ENCODE results near the gene IGSF21.

IGSF21 gene

DNA sequence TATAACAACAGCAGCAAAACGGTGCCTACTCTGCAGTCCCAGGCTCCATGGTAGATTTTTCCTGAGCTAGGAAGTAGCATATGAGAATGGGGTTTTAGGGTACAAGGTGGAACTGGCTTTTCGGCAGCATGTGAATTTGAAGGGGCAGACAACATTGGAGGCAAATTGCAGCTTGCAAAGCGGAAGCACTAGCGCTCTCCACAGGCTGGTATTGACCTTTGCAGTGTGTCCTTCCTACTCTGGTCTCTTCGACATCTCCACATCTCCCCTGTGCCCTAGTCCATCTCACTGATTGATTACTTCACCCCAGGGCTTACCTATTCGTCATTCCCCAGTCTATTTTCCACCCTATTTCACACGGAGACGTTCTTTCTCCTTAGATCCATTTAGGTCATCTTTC is 13.0 kb downstream of the IGSF21 start:
- DNase-seq: no peak

DNA sequence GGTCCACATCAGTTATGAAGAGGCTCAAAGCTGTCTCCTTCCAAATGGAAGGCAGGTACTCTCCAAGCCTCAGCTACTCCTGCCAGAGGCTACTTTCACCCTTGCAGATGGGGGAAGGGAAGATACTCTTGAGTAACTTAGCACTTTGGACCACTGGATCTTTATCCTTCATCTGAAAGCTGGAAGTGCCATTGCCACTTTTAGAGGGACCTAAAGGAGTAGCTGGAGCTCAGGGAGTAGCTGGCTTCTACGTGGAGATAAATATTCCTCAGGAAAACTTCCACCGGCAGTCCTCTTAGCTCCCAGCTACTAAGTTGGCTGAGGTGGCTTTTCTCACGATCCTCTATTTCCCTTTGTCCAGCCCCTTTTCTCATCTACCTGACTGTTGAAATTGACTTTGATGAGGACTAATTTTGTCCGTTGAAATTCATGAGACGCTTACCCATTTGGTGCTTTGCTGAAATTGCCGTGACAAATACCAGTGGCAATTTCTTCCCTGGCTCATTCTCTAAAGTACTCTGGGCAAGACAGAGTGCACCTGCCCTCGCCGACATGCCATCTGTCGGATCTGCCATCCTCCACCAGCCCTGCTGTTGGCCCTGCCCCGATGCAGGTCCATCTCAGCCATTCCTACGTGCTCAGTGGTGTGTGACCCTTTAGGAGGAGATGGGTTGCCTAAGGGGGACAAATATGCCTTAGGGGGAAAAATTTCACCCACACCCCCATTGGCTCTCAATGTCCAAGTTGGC is 13.6 kb downstream of the IGSF21 start:
- no peak for DNase-seq

DNA sequence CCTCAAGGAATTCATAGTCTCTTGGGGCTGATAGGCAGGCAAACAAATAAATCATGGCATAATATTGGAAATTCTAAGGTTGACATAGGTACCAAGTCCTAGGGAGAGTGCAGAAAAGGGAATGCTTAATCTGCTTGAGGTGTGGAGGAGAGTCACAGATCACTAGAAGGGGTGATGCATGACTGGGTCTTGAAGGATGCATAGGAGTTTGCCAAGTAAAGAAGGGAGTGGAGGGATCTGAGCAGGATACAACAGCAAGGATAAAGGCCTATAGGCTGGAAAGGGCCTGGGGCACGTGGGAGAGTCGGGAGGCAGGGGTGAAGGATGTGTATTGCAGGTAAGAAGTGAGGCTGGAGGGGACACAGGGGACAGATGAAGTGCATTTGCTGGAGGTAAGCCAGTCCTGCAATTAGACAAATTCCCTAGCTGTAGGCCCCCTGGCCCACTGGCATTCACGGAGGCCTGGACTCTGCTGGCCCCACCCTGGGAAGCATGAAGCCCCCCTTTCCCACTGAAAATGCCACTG is 15.9 kb downstream of the IGSF21 start:
- no peak for DNase-seq

DNA sequence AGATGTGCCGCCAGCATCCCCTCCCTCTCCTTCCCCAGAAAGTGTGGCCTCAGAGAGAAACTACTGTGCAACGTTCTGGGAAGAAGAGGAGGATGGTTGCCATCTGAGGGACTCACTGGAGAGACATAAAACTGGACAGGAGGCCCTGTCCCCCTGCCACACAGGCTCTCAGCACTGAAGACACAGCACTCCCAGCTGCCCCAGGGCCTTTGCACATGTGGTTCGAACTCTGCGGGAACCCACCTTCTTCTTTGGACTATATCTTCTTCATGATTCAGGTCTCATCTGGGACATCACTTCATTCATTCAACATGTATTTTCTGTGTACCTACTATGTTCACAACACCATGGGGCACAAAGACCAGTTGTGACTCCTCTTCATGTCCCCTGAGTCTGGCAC is 17.4 kb downstream of the IGSF21 start:
- no peak for DNase-seq

DNA sequence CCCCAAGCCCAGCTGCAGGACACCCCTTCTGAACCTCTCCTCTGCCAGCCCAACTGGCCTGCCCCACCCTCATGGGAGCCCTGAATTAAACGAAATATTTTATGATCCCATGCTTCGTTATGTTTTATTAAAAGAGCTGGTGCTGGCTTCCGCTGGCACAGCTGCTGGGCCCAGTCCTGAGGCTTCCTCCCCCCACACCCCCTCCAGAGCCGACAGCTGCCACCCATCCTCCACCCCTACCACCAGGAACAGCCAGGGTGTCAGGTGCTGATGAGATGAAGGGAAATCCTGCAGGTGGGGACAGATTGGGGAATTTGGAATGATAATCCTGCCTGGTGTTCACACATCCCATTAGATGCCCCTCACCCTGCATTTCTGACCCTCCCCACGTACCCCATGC is 19.0 kb downstream of the IGSF21 start:
- no peak for DNase-seq

DNA sequence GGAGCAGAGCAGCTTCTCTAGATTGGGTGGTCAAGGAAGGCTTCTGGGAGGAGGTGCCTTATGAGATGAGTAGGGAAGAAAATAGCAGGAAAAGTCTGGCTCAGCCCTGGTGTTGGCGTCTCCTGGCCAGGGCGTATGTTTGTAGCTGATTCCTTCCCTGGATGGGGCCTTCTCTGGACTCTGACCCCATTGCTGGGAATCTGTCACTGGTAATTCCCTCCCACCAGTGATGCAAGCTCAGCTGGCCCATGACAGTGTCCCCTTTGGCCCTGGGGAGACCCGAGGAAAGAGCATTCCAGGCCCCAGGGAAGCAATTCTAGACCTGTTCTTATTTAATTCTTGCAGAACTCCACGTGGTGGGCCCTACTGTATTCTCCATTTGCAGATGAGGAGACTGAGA is 20.7 kb downstream of the IGSF21 start:
- no peak for DNase-seq

DNA sequence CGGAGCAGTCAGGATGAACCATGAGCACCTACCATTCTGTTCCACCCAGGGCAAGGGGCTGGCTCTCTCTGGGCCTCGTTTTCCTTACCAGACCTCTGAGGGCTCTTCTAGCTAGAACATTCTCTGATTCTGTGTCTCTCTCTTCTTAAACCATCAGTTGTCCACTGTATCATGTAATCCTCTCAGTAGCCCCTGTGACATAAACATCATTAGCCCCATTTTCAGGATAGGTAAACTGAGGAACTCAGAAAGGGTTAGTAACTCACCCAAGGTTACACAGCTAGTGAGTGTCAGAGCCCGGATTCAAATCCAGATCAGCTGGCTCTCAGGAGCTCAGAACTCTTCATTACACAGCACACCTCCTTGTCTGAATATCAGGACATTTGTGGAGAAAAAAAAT is 22.8 kb downstream of the IGSF21 start:
- no peak for DNase-seq

DNA sequence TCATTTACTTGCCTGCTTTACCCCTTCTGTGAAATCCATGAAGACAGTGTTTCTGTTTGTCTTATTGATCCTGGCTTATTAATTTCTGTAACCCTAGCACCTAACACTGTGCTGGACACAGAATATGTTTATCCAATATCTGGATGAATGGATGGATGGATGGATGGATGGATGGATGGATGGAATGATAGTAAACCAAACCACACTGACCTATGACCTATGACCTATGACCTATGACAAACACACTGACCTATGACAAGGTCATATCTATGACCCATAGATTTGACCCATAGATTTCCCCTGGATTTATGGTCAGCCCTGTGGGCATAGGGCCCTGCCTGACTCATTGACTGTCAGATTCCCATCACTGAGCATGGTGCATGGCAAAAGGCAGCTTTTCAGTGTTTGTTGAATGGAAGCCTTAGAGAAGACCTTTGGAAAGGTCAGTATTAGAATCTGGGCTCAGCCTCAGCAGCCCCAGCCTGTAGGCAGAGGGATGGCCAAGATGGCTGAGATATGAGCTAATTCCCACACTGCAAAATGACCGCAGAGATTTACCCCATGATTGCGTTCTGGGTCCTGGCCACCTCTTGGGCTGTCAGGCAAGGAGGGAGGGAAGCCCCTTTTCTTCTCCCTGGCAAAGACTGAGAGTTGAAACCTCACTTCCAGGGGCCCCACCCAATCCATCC is 24.6 kb downstream of the IGSF21 start:
- DNase-seq: no peak

DNA sequence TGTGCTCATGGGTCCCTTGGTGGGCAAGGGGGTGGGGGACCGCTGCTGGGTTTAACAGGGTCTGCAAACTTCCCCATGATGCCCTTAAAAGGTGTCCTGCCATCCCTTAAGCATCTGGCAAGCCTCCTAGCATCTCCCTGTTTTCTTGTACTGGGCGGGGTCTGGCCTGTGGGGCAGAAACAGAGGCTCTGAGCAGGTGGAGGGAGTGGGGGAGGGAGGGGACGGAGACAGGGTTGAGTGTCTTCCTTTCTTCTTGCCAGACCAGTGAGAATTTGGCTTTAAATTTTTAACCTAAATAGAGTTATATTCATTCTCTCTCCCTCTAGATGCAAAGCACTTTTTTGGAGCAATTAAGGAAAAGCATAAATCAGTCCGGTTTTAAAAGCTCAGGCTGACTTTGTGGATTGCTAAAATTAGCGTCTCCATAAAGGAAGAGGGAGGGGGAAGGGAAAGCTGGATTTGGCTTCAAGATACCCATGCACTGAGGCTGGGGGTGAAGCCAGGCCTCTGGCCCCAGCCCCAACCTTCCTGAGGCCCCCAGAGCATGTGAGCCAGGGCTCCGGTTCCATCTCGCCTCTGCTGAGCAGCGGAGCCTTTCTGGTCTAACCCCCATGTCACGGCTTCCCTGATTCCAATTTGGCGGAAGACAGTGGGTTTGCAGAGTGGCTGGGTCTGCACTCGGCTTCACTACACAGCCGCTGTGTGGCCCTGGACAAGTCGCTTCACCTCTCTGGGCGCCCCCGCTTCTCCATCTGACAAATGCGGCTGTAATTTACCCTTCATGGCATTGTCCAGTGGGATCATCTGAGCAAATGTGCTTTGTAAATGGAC is 25.3 kb downstream of the IGSF21 start:
- DNase-seq: no peak

DNA sequence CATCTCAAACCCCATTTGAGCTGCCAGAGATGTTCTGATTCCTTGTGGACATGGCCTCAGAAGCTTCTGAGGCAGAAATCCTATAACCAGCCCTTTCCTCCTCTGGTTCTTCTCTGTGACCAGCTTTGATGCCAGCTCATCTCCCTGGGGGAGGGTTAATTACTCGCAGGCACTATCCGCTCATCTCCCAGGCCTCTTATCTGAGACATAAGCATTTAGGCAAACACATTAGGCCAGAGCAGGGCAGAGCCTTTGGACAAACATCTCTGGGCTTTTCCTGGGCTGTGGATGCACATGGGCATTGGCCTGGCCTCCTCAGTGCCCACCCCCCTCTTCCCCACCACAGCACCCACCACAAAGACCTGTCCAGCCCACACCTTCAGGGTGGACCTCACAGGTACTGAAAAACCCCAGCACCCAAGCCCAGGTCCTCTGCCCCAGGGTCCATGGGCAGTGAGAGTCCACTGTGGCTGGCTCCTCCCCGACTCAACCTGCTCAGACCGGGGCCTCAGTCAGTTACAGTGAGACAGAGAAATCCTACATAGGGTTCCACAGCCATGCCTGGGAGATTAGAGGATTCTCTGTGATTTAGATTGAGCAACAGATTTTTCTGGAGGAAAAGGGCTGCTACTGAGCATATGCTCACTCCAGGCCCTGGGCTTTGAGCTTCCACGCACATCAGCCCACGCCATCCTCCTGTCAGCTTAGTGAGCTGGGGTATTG is 26.9 kb downstream of the IGSF21 start:
- DNase-seq: no peak

DNA sequence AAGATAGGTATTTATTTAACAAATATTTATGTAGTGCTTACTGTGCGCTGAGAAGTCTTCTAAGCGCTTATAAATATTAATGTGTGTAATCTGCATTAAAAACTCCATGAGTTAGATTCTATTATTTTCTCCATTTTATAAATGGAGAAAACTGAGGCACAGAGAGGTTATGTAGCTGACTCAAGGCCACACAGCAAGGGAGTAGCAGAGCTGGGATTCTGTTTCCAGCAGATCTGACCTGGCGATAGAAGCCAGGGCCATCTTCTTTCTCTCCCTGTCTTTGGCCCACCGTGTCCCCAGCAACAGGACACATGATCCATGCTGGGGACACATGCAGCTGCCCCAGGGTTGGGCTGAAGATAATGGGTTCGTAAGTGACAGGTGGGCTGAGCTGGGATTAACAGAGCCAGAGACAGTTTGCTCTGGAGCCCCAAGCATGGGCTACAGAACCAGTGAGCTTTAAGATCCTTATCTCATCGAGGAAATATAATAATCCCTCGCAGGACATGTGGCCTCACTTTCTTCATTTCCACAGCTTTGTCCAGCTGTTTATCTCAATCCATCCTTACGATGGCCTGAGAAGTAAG is 30.3 kb downstream of the IGSF21 start:
- no peak for DNase-seq

DNA sequence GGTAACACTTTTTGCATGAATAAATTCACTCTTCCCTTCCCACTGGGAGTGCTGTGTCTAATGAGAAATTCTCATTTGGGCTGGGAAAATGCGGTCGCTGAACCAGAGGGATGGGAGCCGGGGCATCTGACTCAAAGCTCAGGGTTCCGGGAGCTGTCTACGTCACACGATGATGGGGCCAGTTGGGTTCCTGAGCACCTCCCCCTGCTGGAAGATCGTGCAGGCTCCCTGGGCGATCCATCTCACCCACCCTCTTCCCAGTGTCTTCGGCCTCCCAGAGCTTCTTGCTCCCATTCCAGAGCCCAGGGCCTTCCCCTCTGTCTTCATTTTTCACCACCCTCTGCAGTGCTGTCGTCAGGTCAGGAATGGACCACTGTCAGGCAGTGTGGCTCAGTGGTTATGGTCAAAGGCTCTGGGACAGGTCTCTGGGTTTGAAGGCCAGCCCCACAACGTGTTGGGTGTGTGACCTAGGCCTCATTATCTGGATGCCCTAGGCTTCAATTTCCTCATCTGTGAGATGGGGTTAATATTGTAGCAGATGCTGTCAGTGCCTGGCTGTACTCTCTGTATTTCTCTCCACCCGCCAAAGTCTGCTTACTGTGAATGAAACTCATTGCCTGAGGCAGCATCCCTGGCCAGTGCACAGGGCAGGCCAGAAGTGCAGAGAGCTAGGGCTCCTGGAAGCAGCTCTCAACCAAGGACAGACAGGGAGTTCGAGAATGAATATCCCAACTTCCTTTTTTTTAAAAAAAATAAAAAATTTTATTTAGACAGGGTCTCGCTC is 31.8 kb downstream of the IGSF21 start:
- DNase-seq: no peak

DNA sequence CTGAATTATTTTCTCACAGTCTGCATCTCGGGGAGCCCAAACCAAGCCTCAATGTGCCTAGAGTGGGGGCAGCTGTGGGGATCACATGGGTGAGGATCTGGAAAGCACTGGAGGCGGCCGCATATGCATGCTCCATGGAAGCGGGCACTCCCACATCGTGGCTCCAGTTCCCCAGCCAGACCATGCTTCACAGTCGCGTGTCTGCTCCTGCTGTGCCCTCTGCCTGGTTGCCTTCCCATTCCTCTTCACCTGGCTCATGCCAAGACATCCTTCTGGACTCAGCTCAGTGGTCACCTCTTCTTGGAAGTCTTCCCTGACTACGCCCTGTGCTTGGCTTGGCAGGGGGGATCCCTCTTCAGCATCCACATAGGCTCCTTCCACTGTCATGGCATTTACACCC is 32.8 kb downstream of the IGSF21 start:
- DNase-seq: no peak

DNA sequence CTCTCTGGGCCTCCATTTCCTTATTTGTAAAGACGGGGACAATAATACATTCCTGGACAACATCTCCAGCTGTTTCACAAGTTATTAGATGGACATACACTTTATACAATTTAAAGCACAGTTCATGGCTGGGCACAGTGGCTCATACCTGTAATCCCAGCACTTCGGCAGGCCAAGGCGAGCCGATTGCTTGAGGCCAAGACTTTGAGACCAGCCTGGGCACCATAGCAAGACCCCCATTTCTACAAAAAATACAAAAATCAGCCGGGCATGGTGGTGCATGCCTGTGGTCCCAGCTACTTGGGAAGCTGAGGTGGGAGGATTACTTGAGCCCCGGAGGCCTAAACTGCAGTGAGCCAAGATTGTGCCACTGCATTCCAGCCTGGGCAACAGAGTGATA is 34.1 kb downstream of the IGSF21 start:
- DNase-seq: no peak

DNA sequence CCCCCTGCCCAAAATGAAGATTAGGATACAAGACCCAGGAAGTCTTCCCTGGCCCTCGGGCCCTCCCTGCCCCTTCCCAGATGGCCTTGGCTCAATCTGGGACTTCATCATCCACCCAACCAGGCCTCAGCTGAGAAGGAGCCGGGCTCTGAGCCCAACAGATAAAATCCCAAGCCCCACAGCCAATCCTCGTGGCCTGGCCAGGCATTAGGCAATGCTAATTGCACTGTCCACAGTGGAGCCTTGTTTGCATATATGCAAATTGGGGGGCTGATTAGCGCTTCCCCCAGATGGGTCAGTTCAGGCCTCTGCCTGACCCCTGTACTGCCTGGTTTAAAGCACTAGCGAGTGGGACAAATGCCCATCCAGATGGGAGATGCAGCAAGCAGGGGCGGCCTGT is 34.9 kb downstream of the IGSF21 start:
- DNase-seq: no peak

DNA sequence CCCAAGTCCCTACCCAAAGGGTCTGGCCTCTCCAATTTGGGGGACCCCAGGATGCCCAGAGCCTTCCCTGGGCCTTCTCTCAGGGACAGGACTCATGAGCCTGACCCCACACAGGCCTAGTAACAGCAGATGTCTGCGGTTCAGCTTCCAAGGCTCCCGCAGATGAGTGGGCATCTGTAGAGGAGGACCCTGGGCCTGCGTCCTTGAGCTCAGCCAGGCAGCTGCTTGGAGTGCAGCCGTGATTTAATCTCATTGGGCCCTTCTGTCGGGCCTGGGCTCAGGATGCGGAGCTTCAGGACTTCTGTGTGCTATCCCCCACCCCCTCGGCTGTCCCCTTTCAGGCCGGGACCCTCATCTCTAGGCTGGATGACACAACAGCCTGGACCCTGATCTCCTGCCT is 35.4 kb downstream of the IGSF21 start:
- DNase-seq: no peak

DNA sequence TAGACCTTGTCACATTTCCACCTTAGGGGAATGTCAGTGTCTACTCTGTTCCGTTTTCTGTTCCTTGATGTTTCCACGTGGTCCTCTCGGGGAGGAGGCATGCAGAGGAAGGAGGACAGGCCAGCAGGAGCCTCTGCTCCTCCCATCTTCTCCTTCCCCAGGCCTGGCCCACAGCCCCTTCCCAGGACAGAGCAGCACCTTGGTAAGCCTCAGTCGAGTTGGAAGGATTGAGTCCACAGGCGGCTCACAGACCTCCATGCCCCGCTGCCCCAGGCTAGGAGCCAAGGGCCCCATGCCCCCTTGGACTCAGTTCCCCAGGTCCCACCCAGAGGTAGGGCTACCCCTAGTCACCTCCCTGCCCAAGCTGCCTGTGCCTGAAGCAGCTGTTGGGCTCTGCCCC is 36.5 kb downstream of the IGSF21 start:
- no peak for DNase-seq

DNA sequence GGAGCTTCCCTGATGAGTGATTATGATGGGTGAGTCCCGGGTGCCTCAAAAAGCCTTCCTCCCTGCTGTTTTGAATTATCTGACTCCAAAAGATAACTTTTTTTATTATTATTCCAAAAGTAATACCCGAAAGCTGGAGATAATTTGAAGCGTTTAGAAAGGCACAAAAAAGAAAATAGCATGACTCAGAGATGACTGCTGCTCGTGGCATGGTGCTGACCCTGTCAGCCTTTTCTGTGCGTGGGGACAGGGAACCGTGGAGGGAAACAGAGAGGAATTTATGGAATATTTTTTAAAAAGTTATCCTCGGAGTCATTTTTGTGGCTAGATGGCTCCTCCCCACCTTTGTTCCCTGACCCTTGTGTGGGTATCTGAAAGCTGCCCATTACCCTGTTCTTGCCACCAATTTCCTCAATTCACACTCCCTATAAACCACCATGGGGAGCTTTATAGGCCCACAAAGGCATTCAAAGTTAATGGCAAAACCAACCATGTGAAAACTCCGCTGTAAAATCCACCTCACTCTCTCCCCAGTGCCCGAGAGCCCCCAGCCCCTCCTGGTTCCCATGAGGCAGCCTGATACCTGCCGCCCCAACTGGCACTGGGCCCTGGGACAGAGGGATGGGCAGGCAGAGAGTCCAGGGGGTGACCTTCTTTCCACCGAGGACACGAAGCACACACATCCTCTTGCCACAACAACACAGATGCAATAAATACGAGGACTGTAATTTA is 37.5 kb downstream of the IGSF21 start:
- no peak for DNase-seq

DNA sequence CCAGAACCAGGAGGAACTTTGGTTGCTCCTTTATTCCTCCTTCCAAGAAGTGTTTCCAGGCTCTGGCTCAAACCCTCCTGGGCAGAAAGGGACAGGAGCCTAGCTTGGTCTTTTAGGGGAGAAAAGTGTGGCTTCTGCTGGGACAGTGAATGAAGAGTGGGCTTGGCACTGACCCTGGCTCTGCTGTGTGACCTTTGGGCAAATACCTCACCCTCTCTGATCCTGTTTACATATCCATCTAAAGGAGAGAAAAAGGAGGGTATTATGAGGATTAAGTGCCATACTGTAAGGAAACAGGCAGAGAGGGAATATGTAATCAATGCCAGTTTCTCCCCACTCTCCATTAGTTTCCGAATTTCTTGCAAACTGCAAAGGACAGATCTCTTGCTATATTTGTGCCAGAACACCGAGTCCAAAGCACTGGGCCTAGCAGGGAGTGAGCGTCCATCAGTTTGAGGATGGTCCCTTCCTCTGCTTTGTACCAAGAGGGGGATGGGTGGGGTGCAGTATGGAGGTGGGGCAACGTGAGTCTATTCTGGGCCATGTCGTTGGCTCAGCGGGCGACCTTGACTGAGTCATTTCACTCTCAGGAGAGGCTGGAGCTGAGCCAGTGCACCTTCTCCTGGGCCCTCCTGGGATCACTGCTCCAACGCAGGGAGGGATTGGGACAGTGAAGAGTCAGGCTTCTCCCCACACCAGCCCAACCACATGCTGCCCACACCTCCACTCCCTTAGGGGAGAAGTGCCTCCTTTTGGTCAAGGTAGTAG is 38.4 kb downstream of the IGSF21 start:
- no peak for DNase-seq

DNA sequence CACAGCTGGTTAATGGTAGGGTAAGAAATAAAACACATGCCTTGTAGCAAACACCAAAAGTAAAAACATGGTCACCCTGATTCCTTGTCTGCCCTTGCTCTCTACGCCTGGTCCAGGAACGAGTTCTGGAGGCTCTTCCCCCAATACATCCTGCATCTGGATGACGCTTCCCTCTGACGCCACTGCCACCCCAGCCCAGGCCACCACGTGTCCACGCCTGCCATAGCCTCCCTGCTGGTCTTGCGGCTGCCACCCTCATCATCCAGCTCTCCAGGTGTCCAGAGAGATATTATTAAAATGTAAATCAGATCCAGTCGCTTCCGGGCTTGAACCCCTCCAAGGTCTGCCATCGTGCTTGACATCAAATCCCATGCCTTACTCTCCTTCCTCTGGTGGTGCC is 39.3 kb downstream of the IGSF21 start:
- no peak for DNase-seq
